Endothelial cell of umbilical vein (primary cell): ENCODE data around the gene PRKCQ. TPM values are rescaled to one million over a fixed set of nuclear protein-coding genes. Genes with fewer than 3 reads are reported as not detected.

Source experiments
- BruUV-seq: library from RNA; stranded (reverse); fragments of 400-500 nt; replicated peaks from 2 replicates; lab custom pipeline; 2021; lab: Mats Ljungman, UMichigan
- CTCF ChIA-PET: fragments of 300-600, 350-600 bp; sonication (Branson Sonifier 250); formaldehyde crosslinking; loops from one replicate; lab custom pipeline; 2021; ENCODE audit warnings: antibody characterized with exemption, inconsistent platforms; lab: Charles Lee
- POLR2A ChIA-PET: fragments of 300-600, 350-600 bp; sonication (Branson Sonifier 250); formaldehyde crosslinking; loops from one replicate; lab custom pipeline; 2021; ENCODE audit warnings: antibody characterized with exemption, inconsistent platforms; lab: Charles Lee
- DNase-seq: peaks from one replicate; pipeline ENCODE4 v3.0.0-alpha.2; 2011; ENCODE audit warnings: low read depth, low spot score
- FAIRE-seq: peaks from 2 replicates; lab custom pipeline; 2011; peaks lifted over from hg19 to GRCh38; lab: Jason Lieb, UNC
- H2AFZ ChIP-seq: 2 replicates; pipeline ENCODE4 v1.6.0; 2012; ENCODE audit warnings: low read depth, low read length, control low read depth, inconsistent platforms
- H3K27ac ChIP-seq: 2 replicates; pipeline ENCODE4 v1.5.1; 2011; ENCODE audit warnings: low read depth, mild to moderate bottlenecking, control low read depth, low read length, moderate library complexity; ENCODE audit not compliant: insufficient read depth
- H3K27me3 ChIP-seq, 2 experiments: 2 replicates each; pipeline versions ENCODE4 v1.6.0 to v1.6.1; 2011; ENCODE audit warnings: low read length in 2 of 2, mixed read lengths in 1 of 2; ENCODE audit not compliant: control insufficient read depth in 2 of 2, insufficient read depth in 2 of 2
- H3K36me3 ChIP-seq, 2 experiments: 2 replicates in 1 of 2; 3 replicates in 1 of 2; pipeline ENCODE4 v1.5.1; 2011; ENCODE audit warnings: low read length in 2 of 2, mild to moderate bottlenecking in 1 of 2, moderate library complexity in 1 of 2; ENCODE audit not compliant: control insufficient read depth in 2 of 2, insufficient read depth in 2 of 2; ENCODE audit errors: extremely low read depth in 1 of 2
- H3K4me1 ChIP-seq: 3 replicates; pipeline ENCODE4 v1.5.1; 2011; ENCODE audit warnings: mild to moderate bottlenecking, low read length; ENCODE audit not compliant: control insufficient read depth, insufficient read depth; ENCODE audit errors: extremely low read depth
- H3K4me2 ChIP-seq: 2 replicates; pipeline ENCODE4 v1.6.1; 2011; ENCODE audit warnings: low read length, control low read depth, mixed read lengths; ENCODE audit not compliant: insufficient read depth
- H3K4me3 ChIP-seq, 3 experiments: fragments of 200-600 bp in 1 of 3; sonication (generic), shearing (Covaris generic) in 1 of 3; replicated peaks in 1 of 3; 2 replicates each; pipeline ENCODE4 v1.5.1; 2011 to 2016; ENCODE audit warnings: control low read depth in 3 of 3, low read length in 3 of 3, mild to moderate bottlenecking in 2 of 3, inconsistent platforms in 1 of 3, low read depth in 1 of 3, moderate library complexity in 1 of 3; ENCODE audit not compliant: insufficient read depth in 1 of 3
- H3K79me2 ChIP-seq: 2 replicates; pipeline ENCODE4 v1.6.0; 2012; ENCODE audit warnings: low read length, inconsistent platforms; ENCODE audit not compliant: control insufficient read depth, insufficient read depth
- H3K9ac ChIP-seq: replicated peaks from 2 replicates; pipeline ENCODE3; 2011; ENCODE audit warnings: low read length, control low read depth; ENCODE audit not compliant: insufficient read depth; ENCODE audit errors: extremely low read depth
- H3K9me1 ChIP-seq: replicated peaks from 3 replicates; pipeline ENCODE4 v1.6.0; 2011; ENCODE audit warnings: mild to moderate bottlenecking, low read length; ENCODE audit not compliant: control insufficient read depth, insufficient read depth; ENCODE audit errors: extremely low read depth
- H3K9me3 ChIP-seq: replicated peaks from 2 replicates; pipeline ENCODE4 v1.5.1; 2012; ENCODE audit warnings: low read length, inconsistent platforms; ENCODE audit not compliant: control insufficient read depth, insufficient read depth
- H4K20me1 ChIP-seq: replicated peaks from 2 replicates; pipeline ENCODE3; 2011; ENCODE audit warnings: mild to moderate bottlenecking, low read length; ENCODE audit not compliant: control insufficient read depth, insufficient read depth; ENCODE audit errors: extremely low read depth
- EZH2 ChIP-seq: IDR thresholded peaks from 2 replicates; pipeline ENCODE4 v1.6.1; 2012; ENCODE audit warnings: borderline replicate concordance, low read depth, mild to moderate bottlenecking, moderate library complexity, low read length, inconsistent platforms; ENCODE audit not compliant: severe bottlenecking
- FOS ChIP-seq: IDR thresholded peaks from 2 replicates; pipeline ENCODE4 v1.6.1; 2011; ENCODE audit warnings: mild to moderate bottlenecking, low read length, moderate library complexity, borderline replicate concordance; ENCODE audit not compliant: insufficient read depth
- GATA2 ChIP-seq: IDR thresholded peaks from 2 replicates; pipeline ENCODE4 v1.7.0; 2011; ENCODE audit warnings: low read depth, mild to moderate bottlenecking, moderate library complexity, mixed read lengths, low read length; ENCODE audit not compliant: insufficient read length, insufficient read depth
- JUN ChIP-seq: IDR thresholded peaks from 2 replicates; pipeline ENCODE4 v1.6.1; 2011; ENCODE audit warnings: borderline replicate concordance, low read depth; ENCODE audit not compliant: insufficient read length, insufficient read depth
- MYC ChIP-seq: IDR thresholded peaks from one replicate; pipeline ENCODE4 v1.6.1; 2011; ENCODE audit warnings: mild to moderate bottlenecking, low read depth, low read length
- POLR2A ChIP-seq: IDR thresholded peaks from 2 replicates; pipeline ENCODE4 v1.6.1; 2012; ENCODE audit warnings: low read depth, mild to moderate bottlenecking, control low read depth, low read length
- POLR2AphosphoS5 ChIP-seq: IDR thresholded peaks from 2 replicates; pipeline ENCODE4 v1.6.1; 2012; ENCODE audit warnings: low read depth, mild to moderate bottlenecking, control low read depth, low read length, moderate library complexity; ENCODE audit not compliant: insufficient read depth
- dilution Hi-C: fragments of 300-500 bp; cut with MboI; formaldehyde crosslinking; loops from one replicate; pipeline ENCODE4 v1.15.0; 2019; ENCODE audit warnings: low sequenced_read_pairs; ENCODE audit not compliant: extremely low pct_ligation_motif_present
- intact Hi-C: fragments of 100-400 bp; cut with micrococcal nuclease; formaldehyde crosslinking; loops from one replicate; pipeline ENCODE4 v1.10.0; 2022
- polyA plus RNA-seq, 4 experiments: library from polyadenylated mRNA; depleted of rRNA in 3 of 4; stranded (reverse) in 3 of 4; unstranded in 1 of 4; fragments of >200 nt; gene quantifications; 2 replicates each; pipeline versions ENCODE4 v1.2.1 to v1.2.3, GENCODE V29; 2011 to 2012; ENCODE audit warnings: missing spikeins in 1 of 4
- total RNA-seq: library from RNA; stranded (reverse); gene quantifications from 2 replicates; pipeline ENCODE4 v1.2.3, GENCODE V29; 2021
- TF ChIP-seq, protein P1 (sequence below), 2 donors: IDR thresholded peaks; 1 replicate in 1 of 2; 2 replicates in 1 of 2; pipeline ENCODE4 v1.5.1; 2011; ENCODE audit warnings: low read length in 2 of 2, mild to moderate bottlenecking in 2 of 2, moderate library complexity in 2 of 2, control low read depth in 1 of 2, inconsistent platforms in 1 of 2, low read depth in 1 of 2; ENCODE audit not compliant: insufficient read depth in 1 of 2; ENCODE audit errors: extremely low read depth in 1 of 2
- TF ChIP-seq, protein P2 (sequence below): IDR thresholded peaks from 2 replicates; pipeline ENCODE4 v1.6.1; 2011; ENCODE audit not compliant: insufficient read depth, insufficient read length

Gene PRKCQ
- total and polyA plus RNA-seq, 2 donors (not counting 3 experiments of a cell fraction or from before 2014, with no cell fraction given): 0.32 to 0.55 TPM

DNA sequence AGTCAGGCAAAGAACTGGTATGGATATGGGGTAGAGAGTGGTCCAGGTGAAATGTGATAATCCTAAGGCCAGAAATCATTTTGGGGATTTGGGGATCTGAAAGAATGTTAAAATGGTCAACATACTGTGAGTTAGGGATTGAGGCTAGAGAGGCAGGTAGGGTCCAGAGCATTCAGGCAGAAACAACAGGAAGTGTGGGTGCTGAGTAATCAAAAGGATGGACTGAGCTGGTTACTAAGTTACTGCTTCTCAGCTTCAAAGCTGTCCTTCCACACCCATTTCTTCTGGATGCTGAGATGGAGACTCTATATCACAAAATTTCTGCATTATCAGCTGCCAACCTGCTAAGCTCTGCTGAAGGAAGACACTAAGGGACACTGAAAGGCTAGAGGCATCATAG, 30.6 kb upstream of the PRKCQ start:
- Histone ChIP-seq H3K9me3 (no peaks in the 10 kb centered on the region), H3K27ac (no peak overlapping the region), H4K20me1 (no peaks in the 10 kb centered on the region), H3K27me3 (no peaks in the 10 kb centered on the region), H3K9ac (no peak overlapping the region), H2AFZ (no peak overlapping the region), H3K79me2 (no peaks in the 10 kb centered on the region), H3K4me1 (no peaks in the 10 kb centered on the region), H3K4me3 (no peak overlapping the region), H3K4me2 (no peak overlapping the region), H3K36me3 (no peaks in the 10 kb centered on the region), H3K9me1 (no peaks in the 10 kb centered on the region)
- POLR2A ChIA-PET: no interaction called here
- TF ChIP-seq POLR2A (no peak), JUN (no peak), GATA2 (no peak), EZH2 (no peak), MYC (no peak), POLR2AphosphoS5 (no peak), FOS (no peak)
- TF ChIP-seq, protein P1, sequence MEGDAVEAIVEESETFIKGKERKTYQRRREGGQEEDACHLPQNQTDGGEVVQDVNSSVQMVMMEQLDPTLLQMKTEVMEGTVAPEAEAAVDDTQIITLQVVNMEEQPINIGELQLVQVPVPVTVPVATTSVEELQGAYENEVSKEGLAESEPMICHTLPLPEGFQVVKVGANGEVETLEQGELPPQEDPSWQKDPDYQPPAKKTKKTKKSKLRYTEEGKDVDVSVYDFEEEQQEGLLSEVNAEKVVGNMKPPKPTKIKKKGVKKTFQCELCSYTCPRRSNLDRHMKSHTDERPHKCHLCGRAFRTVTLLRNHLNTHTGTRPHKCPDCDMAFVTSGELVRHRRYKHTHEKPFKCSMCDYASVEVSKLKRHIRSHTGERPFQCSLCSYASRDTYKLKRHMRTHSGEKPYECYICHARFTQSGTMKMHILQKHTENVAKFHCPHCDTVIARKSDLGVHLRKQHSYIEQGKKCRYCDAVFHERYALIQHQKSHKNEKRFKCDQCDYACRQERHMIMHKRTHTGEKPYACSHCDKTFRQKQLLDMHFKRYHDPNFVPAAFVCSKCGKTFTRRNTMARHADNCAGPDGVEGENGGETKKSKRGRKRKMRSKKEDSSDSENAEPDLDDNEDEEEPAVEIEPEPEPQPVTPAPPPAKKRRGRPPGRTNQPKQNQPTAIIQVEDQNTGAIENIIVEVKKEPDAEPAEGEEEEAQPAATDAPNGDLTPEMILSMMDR (IDR thresholded peaks at IDR 0.05; ENCODE audit: extremely low read depth in 1 of 2, insufficient read depth in 1 of 2, low read depth in 1 of 2, low read length in 2 of 2): no peak
- TF ChIP-seq, protein P2, sequence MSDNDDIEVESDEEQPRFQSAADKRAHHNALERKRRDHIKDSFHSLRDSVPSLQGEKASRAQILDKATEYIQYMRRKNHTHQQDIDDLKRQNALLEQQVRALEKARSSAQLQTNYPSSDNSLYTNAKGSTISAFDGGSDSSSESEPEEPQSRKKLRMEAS: no peak
- FAIRE-seq (no peak), DNase-seq (no peak)
- dilution Hi-C loops: no loop called here
- CTCF ChIA-PET: no interaction called here
- BruUV-seq: no TSS peak
- intact Hi-C loops: no loop called here
